ENCODE measurements around the gene TMEM175.
"Not testable (repeated sequence)": the region's sequence is repeated elsewhere in the genome, so short reads cannot be mapped to it uniquely, and the experiment has no call there.

- TF ChIP-seq, protein P1, sequence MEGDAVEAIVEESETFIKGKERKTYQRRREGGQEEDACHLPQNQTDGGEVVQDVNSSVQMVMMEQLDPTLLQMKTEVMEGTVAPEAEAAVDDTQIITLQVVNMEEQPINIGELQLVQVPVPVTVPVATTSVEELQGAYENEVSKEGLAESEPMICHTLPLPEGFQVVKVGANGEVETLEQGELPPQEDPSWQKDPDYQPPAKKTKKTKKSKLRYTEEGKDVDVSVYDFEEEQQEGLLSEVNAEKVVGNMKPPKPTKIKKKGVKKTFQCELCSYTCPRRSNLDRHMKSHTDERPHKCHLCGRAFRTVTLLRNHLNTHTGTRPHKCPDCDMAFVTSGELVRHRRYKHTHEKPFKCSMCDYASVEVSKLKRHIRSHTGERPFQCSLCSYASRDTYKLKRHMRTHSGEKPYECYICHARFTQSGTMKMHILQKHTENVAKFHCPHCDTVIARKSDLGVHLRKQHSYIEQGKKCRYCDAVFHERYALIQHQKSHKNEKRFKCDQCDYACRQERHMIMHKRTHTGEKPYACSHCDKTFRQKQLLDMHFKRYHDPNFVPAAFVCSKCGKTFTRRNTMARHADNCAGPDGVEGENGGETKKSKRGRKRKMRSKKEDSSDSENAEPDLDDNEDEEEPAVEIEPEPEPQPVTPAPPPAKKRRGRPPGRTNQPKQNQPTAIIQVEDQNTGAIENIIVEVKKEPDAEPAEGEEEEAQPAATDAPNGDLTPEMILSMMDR (conservative IDR thresholded peaks at IDR 0.05; ENCODE audit: low read depth, low read length): not testable (repeated sequence)
- TF ChIP-seq POLR2A, BHLHE40, SMC3, RFX5, MAFK (IDR thresholded peaks at IDR 0.05; ENCODE audit: low read depth, low read length): not testable (repeated sequence)
These were observed 43.8 kb downstream of the TMEM175 start for GRCh38 chr4:976016-976415.
